H1 (cell line): ENCODE data around the gene HK1. TPM values are rescaled to one million over a fixed set of nuclear protein-coding genes. Genes with fewer than 3 reads are reported as not detected.

Experiments
- ATF2 ChIP-seq: IDR thresholded peaks from 2 replicates; pipeline ENCODE4 v1.6.1; 2012; ENCODE audit warnings: low read length, inconsistent platforms
- BRCA1 ChIP-seq: IDR thresholded peaks from 2 replicates; pipeline ENCODE4 v1.6.1; 2012; ENCODE audit warnings: low read depth, low read length, improper control_type of control experiment
- CEBPB ChIP-seq: IDR thresholded peaks from 2 replicates; pipeline ENCODE4 v1.6.1; 2012; ENCODE audit warnings: low read depth, low read length
- CHD2 ChIP-seq: IDR thresholded peaks from 2 replicates; pipeline ENCODE4 v1.6.1; 2012; ENCODE audit warnings: low read length, improper control_type of control experiment
- E2F6 ChIP-seq: IDR thresholded peaks from 2 replicates; pipeline ENCODE4 v1.6.1; 2012; ENCODE audit warnings: inconsistent platforms
- GABPA ChIP-seq: IDR thresholded peaks from 2 replicates; pipeline ENCODE4 v1.6.1; 2011; ENCODE audit warnings: mild to moderate bottlenecking, low read length, moderate library complexity, borderline replicate concordance; ENCODE audit not compliant: insufficient read depth
- GTF2F1 ChIP-seq: IDR thresholded peaks from 2 replicates; pipeline ENCODE4 v1.6.1; 2012; ENCODE audit warnings: low read depth, low read length, improper control_type of control experiment, borderline replicate concordance
- KDM1A ChIP-seq: fragments of 200-600, 300-600 bp; sonication (generic); IDR thresholded peaks from 2 replicates; pipeline ENCODE4 v1.7.1; 2016; ENCODE audit warnings: mild to moderate bottlenecking, low read length, borderline replicate concordance
- KDM5A ChIP-seq: fragments of 200-600 bp; IDR thresholded peaks from 2 replicates; pipeline ENCODE4 v1.7.1; 2012; ENCODE audit warnings: mild to moderate bottlenecking, low read length, inconsistent platforms, mixed read lengths
- MAX ChIP-seq: IDR thresholded peaks from 2 replicates; pipeline ENCODE4 v1.6.1; 2012; ENCODE audit warnings: inconsistent platforms
- NANOG ChIP-seq: IDR thresholded peaks from 2 replicates; pipeline ENCODE4 v1.6.1; 2011; ENCODE audit warnings: low read length, low read depth, mild to moderate bottlenecking, inconsistent platforms; ENCODE audit not compliant: insufficient read depth, poor library complexity, severe bottlenecking
- POLR2A ChIP-seq, 2 experiments: IDR thresholded peaks; 1 replicate in 1 of 2; 2 replicates in 1 of 2; pipeline ENCODE4 v1.6.1; 2011; ENCODE audit warnings: low read depth in 2 of 2, low read length in 2 of 2, mild to moderate bottlenecking in 2 of 2; ENCODE audit errors: control extremely low read depth in 1 of 2
- POLR2AphosphoS5 ChIP-seq: IDR thresholded peaks from 2 replicates; pipeline ENCODE4 v1.6.1; 2011; ENCODE audit warnings: low read depth, low read length
- RFX5 ChIP-seq: IDR thresholded peaks from 2 replicates; pipeline ENCODE4 v1.6.1; 2011; ENCODE audit warnings: low read depth, low read length, improper control_type of control experiment, borderline replicate concordance
- SIN3A ChIP-seq, 2 experiments: IDR thresholded peaks in 1 of 2; conservative IDR thresholded peaks in 1 of 2; 2 replicates each; pipeline ENCODE4 v1.6.1; 2011 to 2012; ENCODE audit warnings: low read length in 2 of 2, improper control_type of control experiment in 1 of 2, low read depth in 1 of 2, mild to moderate bottlenecking in 1 of 2
- SIX5 ChIP-seq: IDR thresholded peaks from 2 replicates; pipeline ENCODE4 v1.6.1; 2011; ENCODE audit warnings: mild to moderate bottlenecking, low read depth, low read length
- SP1 ChIP-seq: IDR thresholded peaks from 2 replicates; pipeline ENCODE4 v1.6.1; 2011; ENCODE audit warnings: low read depth, low read length
- SP2 ChIP-seq: IDR thresholded peaks from 2 replicates; pipeline ENCODE4 v1.6.1; 2012; ENCODE audit warnings: mild to moderate bottlenecking, low read length, inconsistent platforms
- SRF ChIP-seq: IDR thresholded peaks from 2 replicates; pipeline ENCODE4 v1.6.1; 2011; ENCODE audit warnings: mild to moderate bottlenecking, low read depth, low read length, moderate library complexity
- USF2 ChIP-seq: IDR thresholded peaks from 2 replicates; pipeline ENCODE4 v1.6.1; 2011; ENCODE audit warnings: low read length, improper control_type of control experiment
- YY1 ChIP-seq: IDR thresholded peaks from 2 replicates; pipeline ENCODE4 v1.6.1; 2011; ENCODE audit warnings: low read depth, mild to moderate bottlenecking, low read length
- ZNF274 ChIP-seq: IDR thresholded peaks from 2 replicates; pipeline ENCODE4 v1.7.0; 2012; ENCODE audit warnings: low read length, borderline replicate concordance; ENCODE audit errors: extremely low read depth
- polyA plus RNA-seq, 7 experiments: library from polyadenylated mRNA; depleted of rRNA in 3 of 7; stranded (reverse) in 5 of 7; unstranded in 2 of 7; fragments of >200 nt in 5 of 7; fragments of 200-250 nt in 2 of 7; gene quantifications; 1 replicate in 5 of 7; 2 replicates in 1 of 7; 4 replicates in 1 of 7; pipeline versions ENCODE4 v1.2.1 to v1.2.3, GENCODE V29; 2011 to 2013; ENCODE audit warnings: missing spikeins in 2 of 7, mixed read lengths in 2 of 7
- total RNA-seq: library from RNA; stranded (reverse); fragmentation: NEBNext Ultra II Directional; extraction: Animal tissue kit (Norgen Biotek cat#: 25700); gene quantifications from 2 replicates; pipeline ENCODE4 v1.2.1, GENCODE V29; 2021

HK1 gene
- total and polyA plus RNA-seq, 2 of the 8 experiments (the other 6 are each of a cell fraction or from before 2014, with no cell fraction given): 55.8 to 247 TPM

- 0 out of 2 replicates have a peak, but pooled peaks have one; percentile 6 for TF ChIP-seq GABPA
- TF ChIP-seq NANOG: no peak
- TF ChIP-seq ATF2: no peak
- 0 out of 3 replicates have a peak, but pooled peaks of 1 of the 2 experiments have one; percentile 18 for TF ChIP-seq POLR2A (IDR thresholded peaks at IDR 0.05; ENCODE audit: control extremely low read depth in 1 of 2, low read depth in 2 of 2, low read length in 2 of 2)
- no peak for TF ChIP-seq CEBPB
- no peak for TF ChIP-seq CHD2
- no peak for TF ChIP-seq KDM5A
- TF ChIP-seq GTF2F1: no peak
- TF ChIP-seq POLR2AphosphoS5: no peak
- no peak for TF ChIP-seq SP2
- peak; percentile 43 for TF ChIP-seq E2F6
- no peak for TF ChIP-seq KDM1A
- no peak for TF ChIP-seq USF2
- no peak for TF ChIP-seq BRCA1
- no peak for TF ChIP-seq SRF
- TF ChIP-seq SIN3A (conservative IDR thresholded peaks at IDR 0.05 in 1 of 2, IDR thresholded peaks at IDR 0.05 in 1 of 2; ENCODE audit: low read depth in 1 of 2, low read length in 2 of 2): no peak
- no peak for TF ChIP-seq YY1
- peak; percentile 39; the same call in 1 of the 2 replicates for TF ChIP-seq MAX
- TF ChIP-seq RFX5: no peak
- no peak for TF ChIP-seq SIX5
- TF ChIP-seq SP1: no peak
- TF ChIP-seq ZNF274: no peak
These were observed 40.0 kb downstream of the HK1 start (continued) for GRCh38 chr10:69318106-69318866.
